ENCODE results near the gene SLC25A11. TPM values are rescaled to one million over a fixed set of nuclear protein-coding genes. Genes with fewer than 3 reads are reported as not detected.
"Not testable (repeated sequence)": the region's sequence is repeated elsewhere in the genome, so short reads cannot be mapped to it uniquely, and the experiment has no call there.

SLC25A11 gene
- total RNA-seq, 1 donor from 2014 or later: 44.7 TPM

DNA sequence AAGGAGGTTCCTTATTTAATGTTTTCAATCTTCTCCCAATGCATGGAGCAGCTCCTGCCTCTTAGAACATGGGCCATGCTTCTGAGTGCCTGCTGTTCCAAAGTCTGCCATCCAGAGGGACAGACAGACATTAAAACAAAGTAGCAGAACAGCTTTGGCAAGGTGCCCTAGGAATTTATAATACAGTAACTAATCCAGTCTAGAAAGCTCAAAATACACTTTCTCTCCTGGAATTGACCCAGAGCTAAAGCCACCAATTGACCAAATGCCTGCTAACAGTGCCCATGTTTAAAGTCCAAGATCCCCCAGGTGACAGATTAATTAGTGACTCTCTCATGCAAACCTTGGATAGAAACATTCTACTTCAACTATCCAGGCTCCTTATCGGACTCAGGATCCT, 25.9 kb downstream of the SLC25A11 start:
- DNase-seq (ENCODE audit: low read depth): no peak
- H3K27me3 ChIP-seq (ENCODE audit: control insufficient read depth, insufficient read depth, low read length): no peaks in the 10 kb centered on the region
- H3K36me3 ChIP-seq (ENCODE audit: control insufficient read depth, insufficient read depth, low read length): no peaks in the 10 kb centered on the region
- TF ChIP-seq, protein P1, sequence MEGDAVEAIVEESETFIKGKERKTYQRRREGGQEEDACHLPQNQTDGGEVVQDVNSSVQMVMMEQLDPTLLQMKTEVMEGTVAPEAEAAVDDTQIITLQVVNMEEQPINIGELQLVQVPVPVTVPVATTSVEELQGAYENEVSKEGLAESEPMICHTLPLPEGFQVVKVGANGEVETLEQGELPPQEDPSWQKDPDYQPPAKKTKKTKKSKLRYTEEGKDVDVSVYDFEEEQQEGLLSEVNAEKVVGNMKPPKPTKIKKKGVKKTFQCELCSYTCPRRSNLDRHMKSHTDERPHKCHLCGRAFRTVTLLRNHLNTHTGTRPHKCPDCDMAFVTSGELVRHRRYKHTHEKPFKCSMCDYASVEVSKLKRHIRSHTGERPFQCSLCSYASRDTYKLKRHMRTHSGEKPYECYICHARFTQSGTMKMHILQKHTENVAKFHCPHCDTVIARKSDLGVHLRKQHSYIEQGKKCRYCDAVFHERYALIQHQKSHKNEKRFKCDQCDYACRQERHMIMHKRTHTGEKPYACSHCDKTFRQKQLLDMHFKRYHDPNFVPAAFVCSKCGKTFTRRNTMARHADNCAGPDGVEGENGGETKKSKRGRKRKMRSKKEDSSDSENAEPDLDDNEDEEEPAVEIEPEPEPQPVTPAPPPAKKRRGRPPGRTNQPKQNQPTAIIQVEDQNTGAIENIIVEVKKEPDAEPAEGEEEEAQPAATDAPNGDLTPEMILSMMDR (IDR thresholded peaks at IDR 0.05; ENCODE audit: insufficient read depth, low read length, poor library complexity, severe bottlenecking): no peak
- no peak overlapping the region for H3K4me3 ChIP-seq (ENCODE audit: low read depth, low read length)

DNA sequence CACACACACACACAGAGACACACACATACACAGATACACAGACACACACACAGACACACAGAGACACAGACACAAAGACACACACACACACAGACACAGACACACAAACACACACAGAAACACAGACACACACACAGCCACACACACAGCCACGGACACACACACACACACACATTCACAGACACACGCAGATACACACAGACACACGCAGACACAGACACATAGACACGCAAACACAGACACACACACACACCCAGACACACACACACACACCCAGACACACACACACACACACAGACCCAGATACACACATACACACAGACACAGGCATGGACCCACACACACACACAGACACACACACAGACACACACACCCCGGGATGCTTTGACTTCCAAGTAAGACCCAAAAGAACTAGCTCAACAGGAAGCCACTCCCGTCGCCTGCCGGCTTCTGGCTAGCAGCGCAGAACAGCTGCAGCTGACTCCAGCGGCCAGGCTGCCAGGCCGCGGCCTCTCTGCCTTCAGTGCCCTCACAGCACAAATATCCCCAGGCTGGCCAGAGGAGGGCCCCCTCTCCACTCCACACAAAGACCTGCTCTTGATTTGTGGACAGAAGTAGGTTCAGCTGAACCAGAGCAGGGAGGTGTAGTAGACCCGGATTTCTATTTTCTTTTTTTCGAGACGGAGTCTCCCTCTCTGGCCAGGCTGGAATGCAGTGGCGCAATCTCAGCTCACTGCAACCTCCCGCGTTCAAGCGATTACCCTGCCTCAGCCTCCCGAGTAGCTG, 30.9 kb downstream of the SLC25A11 start:
- Histone ChIP-seq H3K36me3 (ENCODE audit: control insufficient read depth, insufficient read depth, low read length) (no peaks in the 10 kb centered on the region), H3K27me3 (ENCODE audit: control insufficient read depth, insufficient read depth, low read length) (no peaks in the 10 kb centered on the region), H3K4me3 (ENCODE audit: low read depth, low read length) (no peak overlapping the region)
- peak; percentile 75 for DNase-seq (ENCODE audit: low read depth)
- TF ChIP-seq, protein P1 (IDR thresholded peaks at IDR 0.05; ENCODE audit: insufficient read depth, low read length, poor library complexity, severe bottlenecking): peak; percentile 81

DNA sequence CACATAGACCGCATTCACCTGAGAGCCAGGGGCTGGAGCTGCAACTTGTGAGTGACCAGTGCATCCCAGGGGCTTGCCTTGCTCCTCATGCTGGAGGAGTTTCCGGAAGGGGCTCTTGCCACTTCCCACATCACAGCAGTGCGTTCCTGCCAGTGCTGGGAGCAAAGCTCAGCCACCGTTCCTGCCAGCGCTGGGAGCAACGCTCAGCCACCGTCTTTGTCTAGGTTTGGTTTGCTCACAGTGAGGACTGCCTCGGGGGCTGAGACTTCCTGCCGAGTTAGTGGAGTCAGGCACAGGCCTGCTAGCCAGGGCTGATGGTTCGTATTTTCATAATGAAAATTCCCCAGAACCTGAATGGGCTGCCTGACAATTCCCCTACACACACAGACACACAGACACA, 31.5 kb downstream of the SLC25A11 start:
- Histone ChIP-seq H3K4me3 (ENCODE audit: low read depth, low read length) (no peak overlapping the region), H3K27me3 (ENCODE audit: control insufficient read depth, insufficient read depth, low read length) (no peaks in the 10 kb centered on the region), H3K36me3 (ENCODE audit: control insufficient read depth, insufficient read depth, low read length) (no peaks in the 10 kb centered on the region)
- no peak for DNase-seq (ENCODE audit: low read depth)
- TF ChIP-seq, protein P1 (IDR thresholded peaks at IDR 0.05; ENCODE audit: insufficient read depth, low read length, poor library complexity, severe bottlenecking): no peak

DNA sequence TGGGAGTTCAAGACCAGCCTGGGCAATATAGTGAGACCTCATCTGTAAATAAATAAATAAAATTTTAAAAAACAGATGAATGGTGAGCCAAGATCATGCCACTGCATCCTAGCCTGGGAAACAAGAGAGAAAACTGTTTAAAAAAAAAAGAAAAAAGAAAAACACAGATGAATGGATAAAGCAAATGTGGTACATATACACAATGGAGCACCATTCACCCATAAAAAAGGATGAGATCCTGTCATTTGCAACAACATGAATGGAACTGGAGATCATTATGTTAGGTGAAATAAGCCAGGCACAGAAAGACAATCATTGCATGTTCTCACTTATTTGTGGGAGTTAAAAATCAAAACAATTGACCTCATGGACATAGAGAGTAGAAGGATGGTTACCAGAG, 33.2 kb downstream of the SLC25A11 start:
- not testable (repeated sequence) for DNase-seq (ENCODE audit: low read depth); H3K4me3 ChIP-seq (ENCODE audit: low read depth, low read length); H3K36me3 ChIP-seq (ENCODE audit: control insufficient read depth, insufficient read depth, low read length); H3K27me3 ChIP-seq (ENCODE audit: control insufficient read depth, insufficient read depth, low read length)

DNA sequence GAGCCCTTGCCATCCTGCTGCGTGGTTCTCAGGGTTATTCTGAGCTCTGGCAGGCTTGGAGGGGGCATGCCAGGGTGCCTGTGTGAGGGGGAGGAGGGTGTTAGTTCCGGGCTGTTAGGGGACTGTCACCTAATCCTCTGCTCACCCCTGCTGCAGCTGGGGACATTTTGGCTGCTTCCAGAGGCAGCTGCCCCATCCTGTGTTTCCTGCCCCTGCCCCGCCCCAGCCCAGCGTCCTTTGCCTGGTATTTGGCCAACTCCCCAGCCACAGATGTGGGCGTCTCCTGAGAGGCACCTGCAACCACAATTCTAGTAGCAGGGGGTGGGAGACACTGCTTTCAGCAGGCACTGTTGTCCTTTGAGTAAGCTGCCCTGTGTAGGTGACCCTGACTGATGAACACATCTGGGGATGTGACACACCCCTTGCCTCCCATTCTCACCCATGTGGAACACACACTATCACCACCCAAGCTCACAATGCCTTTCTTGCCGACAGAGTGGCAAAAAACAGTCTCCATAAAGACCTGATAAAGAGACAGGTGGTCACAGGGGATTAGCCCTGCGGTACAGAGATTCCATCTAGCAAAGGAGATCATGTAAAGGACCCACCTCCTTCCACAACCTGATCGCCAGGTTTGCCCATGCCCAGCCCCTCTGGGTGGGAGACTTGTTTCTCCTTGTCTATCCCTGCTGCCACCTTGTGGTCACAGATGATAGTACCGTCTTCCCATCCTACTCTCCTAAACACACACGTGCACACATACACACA, 36.6 kb downstream of the SLC25A11 start, which contains the start of gene CHRNE:
Gene CHRNE, minus strand, starts transcription at position 48 of the 768 bp plus-strand sequence. Its CDS starts 35 bp downstream, at position 13.
- TF ChIP-seq, protein P1 (IDR thresholded peaks at IDR 0.05; ENCODE audit: insufficient read depth, low read length, poor library complexity, severe bottlenecking): peak; percentile 81
- no peak for DNase-seq (ENCODE audit: low read depth)
- peaks cover 26% of the 10 kb centered on the region for H3K27me3 ChIP-seq (ENCODE audit: control insufficient read depth, insufficient read depth, low read length)
- H3K4me3 ChIP-seq (ENCODE audit: low read depth, low read length): no peak within 1 kb of the TSS
- H3K36me3 ChIP-seq (ENCODE audit: control insufficient read depth, insufficient read depth, low read length): no peaks in the 10 kb centered on the region

DNA sequence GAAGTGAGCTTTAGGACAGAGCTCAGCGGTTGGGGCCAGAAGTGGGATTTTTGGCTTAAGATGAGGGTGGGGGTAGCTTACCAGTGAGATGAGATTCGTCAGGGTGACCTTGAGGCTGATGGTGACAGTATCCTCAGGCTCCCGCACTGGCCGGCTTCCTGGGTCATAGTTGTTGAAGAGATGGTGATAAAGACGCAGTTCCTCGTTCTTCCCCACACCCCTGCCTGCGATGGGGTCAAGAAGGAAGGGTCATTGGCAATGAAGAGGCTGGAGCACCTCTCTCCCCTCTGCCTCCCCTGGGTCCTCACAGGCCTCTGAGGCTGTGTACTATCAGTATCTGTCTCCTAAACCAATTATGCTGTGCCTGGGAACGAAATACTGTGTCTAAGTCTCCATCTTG, 37.3 kb downstream of the SLC25A11 start:
- Histone ChIP-seq H3K36me3 (ENCODE audit: control insufficient read depth, insufficient read depth, low read length) (no peaks in the 10 kb centered on the region), H3K27me3 (ENCODE audit: control insufficient read depth, insufficient read depth, low read length) (peaks cover 26% of the 10 kb centered on the region), H3K4me3 (ENCODE audit: low read depth, low read length) (no peak overlapping the region)
- DNase-seq (ENCODE audit: low read depth): no peak
- TF ChIP-seq, protein P1 (IDR thresholded peaks at IDR 0.05; ENCODE audit: insufficient read depth, low read length, poor library complexity, severe bottlenecking): no peak

Data from kidney epithelial cell (primary cell).